Measurements from ENCODE around the gene KCTD2.

KCTD2 gene

DNA sequence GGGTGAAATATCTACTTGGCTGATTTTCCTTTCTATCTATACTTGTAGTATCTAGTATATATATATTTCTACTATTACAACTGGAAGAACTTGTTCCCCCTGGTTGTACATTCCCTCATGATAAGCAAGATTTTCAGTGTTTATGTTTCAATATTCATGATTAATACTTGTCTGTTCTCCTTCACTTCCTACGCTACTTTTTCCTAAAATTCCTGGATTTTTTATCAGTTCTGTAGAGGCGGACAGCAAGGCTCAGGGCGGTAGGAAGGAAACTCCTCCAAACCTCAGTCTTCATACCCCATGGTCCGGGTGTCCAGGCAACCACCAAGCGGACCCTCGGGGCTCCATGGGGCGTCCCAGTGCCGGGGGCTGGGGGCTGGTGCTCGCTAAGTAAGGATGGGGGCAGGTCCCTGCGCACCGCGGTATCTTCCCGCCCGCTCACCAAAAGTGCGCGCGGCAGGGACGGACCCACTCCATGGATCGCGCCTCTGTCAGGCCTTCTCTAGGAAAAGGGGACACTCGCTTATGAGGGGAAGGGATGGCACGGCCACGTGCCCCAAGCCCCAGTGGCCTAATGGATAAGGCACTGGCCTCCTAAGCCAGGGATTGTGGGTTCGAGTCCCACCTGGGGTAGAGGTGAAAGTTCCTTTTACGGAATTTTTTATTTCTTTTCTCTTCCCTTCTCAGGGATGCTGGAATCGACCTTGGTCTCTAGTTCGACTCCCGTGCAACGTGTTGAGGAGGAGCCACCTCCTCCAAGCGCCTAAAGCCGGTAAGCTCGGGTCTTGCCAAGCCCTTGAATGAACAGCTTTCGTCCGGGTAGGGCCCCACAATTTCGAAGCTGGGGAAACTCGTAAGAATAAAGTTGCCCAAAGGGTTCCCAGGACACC, 13.4 kb upstream of the KCTD2 start:
- peaks cover 4% of the 10 kb centered on the region for H3K36me3 ChIP-seq (ENCODE audit: control insufficient read depth, low read length)
- peak overlapping the region; percentile 91 for H3K4me3 ChIP-seq (ENCODE audit: low read length)
- no peak for TF ChIP-seq EZH2phosphoT487 (IDR thresholded peaks at IDR 0.05; ENCODE audit: borderline replicate concordance, low read length)
- TF ChIP-seq, protein P1, sequence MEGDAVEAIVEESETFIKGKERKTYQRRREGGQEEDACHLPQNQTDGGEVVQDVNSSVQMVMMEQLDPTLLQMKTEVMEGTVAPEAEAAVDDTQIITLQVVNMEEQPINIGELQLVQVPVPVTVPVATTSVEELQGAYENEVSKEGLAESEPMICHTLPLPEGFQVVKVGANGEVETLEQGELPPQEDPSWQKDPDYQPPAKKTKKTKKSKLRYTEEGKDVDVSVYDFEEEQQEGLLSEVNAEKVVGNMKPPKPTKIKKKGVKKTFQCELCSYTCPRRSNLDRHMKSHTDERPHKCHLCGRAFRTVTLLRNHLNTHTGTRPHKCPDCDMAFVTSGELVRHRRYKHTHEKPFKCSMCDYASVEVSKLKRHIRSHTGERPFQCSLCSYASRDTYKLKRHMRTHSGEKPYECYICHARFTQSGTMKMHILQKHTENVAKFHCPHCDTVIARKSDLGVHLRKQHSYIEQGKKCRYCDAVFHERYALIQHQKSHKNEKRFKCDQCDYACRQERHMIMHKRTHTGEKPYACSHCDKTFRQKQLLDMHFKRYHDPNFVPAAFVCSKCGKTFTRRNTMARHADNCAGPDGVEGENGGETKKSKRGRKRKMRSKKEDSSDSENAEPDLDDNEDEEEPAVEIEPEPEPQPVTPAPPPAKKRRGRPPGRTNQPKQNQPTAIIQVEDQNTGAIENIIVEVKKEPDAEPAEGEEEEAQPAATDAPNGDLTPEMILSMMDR (IDR thresholded peaks at IDR 0.05; ENCODE audit: low read depth, low read length, poor library complexity, severe bottlenecking), result no peak
- H3K79me2 ChIP-seq (ENCODE audit: control insufficient read depth, low read length), result no peaks in the 10 kb centered on the region
- peaks cover 19% of the 10 kb centered on the region for H3K27me3 ChIP-seq (ENCODE audit: control insufficient read depth, low read length)
- no peaks in the 10 kb centered on the region; the same call in 1 of the 2 replicates for H3K9me3 ChIP-seq (ENCODE audit: control insufficient read depth, insufficient read depth, low read length)
- H3K4me1 ChIP-seq (ENCODE audit: control insufficient read depth, low read length), result peaks cover 33% of the 10 kb centered on the region
- no peaks in the 10 kb centered on the region for H3K9me2 ChIP-seq (replicated peaks; ENCODE audit: control insufficient read depth, low read length)
- H4K20me1 ChIP-seq (ENCODE audit: control insufficient read depth, insufficient read depth, low read depth, low read length), result no peaks in the 10 kb centered on the region
- peaks cover 3% of the 10 kb centered on the region; the same call in 1 of the 2 replicates for H3F3A ChIP-seq (ENCODE audit: control insufficient read depth, insufficient read depth)
- peak overlapping the region; percentile 96 for H3K4me2 ChIP-seq (ENCODE audit: low read length)
- H3K27ac ChIP-seq (ENCODE audit: low read depth, low read length), result peak overlapping the region; percentile 33

DNA sequence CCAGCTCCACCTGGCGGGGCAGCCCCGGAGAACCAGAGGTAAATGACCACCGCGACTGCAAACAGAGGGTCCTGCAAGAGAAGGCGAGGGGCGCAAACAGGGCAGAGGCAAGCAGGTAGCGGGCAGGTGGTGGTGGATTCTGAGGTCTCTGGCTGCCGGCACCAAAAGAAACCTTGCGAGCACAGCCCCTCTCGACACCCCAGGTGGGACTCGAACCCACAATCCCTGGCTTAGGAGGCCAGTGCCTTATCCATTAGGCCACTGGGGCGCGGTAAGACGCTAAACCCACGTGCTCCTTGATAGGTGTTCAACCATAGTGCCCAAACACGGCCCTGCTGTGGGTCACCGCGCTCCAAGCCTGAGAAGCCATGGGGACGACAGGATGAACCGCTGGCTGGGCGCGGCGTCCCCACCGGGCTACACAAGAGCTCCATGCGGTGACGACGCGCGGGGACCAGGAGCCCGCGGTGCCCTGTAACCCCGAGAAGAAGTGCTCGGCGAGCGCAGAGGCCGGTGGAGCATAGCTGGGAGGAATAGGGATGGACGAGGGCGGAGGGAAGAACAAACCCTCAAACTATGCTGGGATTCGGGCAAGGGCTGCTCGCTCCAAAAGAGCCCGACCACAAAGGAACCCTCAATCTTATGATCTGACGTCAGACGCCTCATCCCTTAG, 12.7 kb upstream of the KCTD2 start:
- Histone ChIP-seq H3K27me3 (ENCODE audit: control insufficient read depth, low read length) (peaks cover 19% of the 10 kb centered on the region), H3K27ac (ENCODE audit: low read depth, low read length) (peak overlapping the region; percentile 58), H3K4me3 (ENCODE audit: low read length) (peak overlapping the region; percentile 91), H4K20me1 (ENCODE audit: control insufficient read depth, insufficient read depth, low read depth, low read length) (no peaks in the 10 kb centered on the region), H3K9me3 (ENCODE audit: control insufficient read depth, insufficient read depth, low read length) (no peaks in the 10 kb centered on the region; the same call in 1 of the 2 replicates), H3K79me2 (ENCODE audit: control insufficient read depth, low read length) (no peaks in the 10 kb centered on the region), H3K36me3 (ENCODE audit: control insufficient read depth, low read length) (peaks cover 12% of the 10 kb centered on the region), H3K4me2 (ENCODE audit: low read length) (peak overlapping the region; percentile 96), H3F3A (ENCODE audit: control insufficient read depth, insufficient read depth) (peaks cover 3% of the 10 kb centered on the region; the same call in 1 of the 2 replicates), H3K9me2 (replicated peaks; ENCODE audit: control insufficient read depth, low read length) (no peaks in the 10 kb centered on the region), H3K4me1 (ENCODE audit: control insufficient read depth, low read length) (peaks cover 33% of the 10 kb centered on the region)
- TF ChIP-seq EZH2phosphoT487 (IDR thresholded peaks at IDR 0.05; ENCODE audit: borderline replicate concordance, low read length), result no peak
- TF ChIP-seq, protein P1 (IDR thresholded peaks at IDR 0.05; ENCODE audit: low read depth, low read length, poor library complexity, severe bottlenecking), result peak; percentile 33

- no peak overlapping the region for H3K4me3 ChIP-seq (ENCODE audit: low read length)
- no peaks in the 10 kb centered on the region for H3K9me3 ChIP-seq (ENCODE audit: control insufficient read depth, insufficient read depth, low read length)
- H3K79me2 ChIP-seq (ENCODE audit: control insufficient read depth, low read length), result no peaks in the 10 kb centered on the region
- no peak for TF ChIP-seq EZH2phosphoT487 (IDR thresholded peaks at IDR 0.05; ENCODE audit: borderline replicate concordance, low read length)
- TF ChIP-seq, protein P1 (IDR thresholded peaks at IDR 0.05; ENCODE audit: low read depth, low read length, poor library complexity, severe bottlenecking), result no peak
- peaks cover 3% of the 10 kb centered on the region; the same call in 1 of the 2 replicates for H3F3A ChIP-seq (ENCODE audit: control insufficient read depth, insufficient read depth)
- no peaks in the 10 kb centered on the region for H4K20me1 ChIP-seq (ENCODE audit: control insufficient read depth, insufficient read depth, low read depth, low read length)
- peaks cover 26% of the 10 kb centered on the region for H3K36me3 ChIP-seq (ENCODE audit: control insufficient read depth, low read length)
- H3K27ac ChIP-seq (ENCODE audit: low read depth, low read length), result no peak overlapping the region
- peaks cover 11% of the 10 kb centered on the region for H3K27me3 ChIP-seq (ENCODE audit: control insufficient read depth, low read length)
- no peaks in the 10 kb centered on the region for H3K9me2 ChIP-seq (replicated peaks; ENCODE audit: control insufficient read depth, low read length)
- H3K4me1 ChIP-seq (ENCODE audit: control insufficient read depth, low read length), result peaks cover 33% of the 10 kb centered on the region
- H3K4me2 ChIP-seq (ENCODE audit: low read length), result no peak overlapping the region
Measured at GRCh38 chr17:75036643-75037268, 10.3 kb upstream of the KCTD2 start.

Measured in DOHH2 (cell line).